COLO668 (cell line): Measurements from ENCODE around the gene LRPAP1.

ENCODE experiments used
- DNase-seq: peaks from one replicate; lab custom pipeline; 2025; ENCODE audit not compliant: unreplicated experiment; lab: John Stamatoyannopoulos, UW

LRPAP1 gene

DNA sequence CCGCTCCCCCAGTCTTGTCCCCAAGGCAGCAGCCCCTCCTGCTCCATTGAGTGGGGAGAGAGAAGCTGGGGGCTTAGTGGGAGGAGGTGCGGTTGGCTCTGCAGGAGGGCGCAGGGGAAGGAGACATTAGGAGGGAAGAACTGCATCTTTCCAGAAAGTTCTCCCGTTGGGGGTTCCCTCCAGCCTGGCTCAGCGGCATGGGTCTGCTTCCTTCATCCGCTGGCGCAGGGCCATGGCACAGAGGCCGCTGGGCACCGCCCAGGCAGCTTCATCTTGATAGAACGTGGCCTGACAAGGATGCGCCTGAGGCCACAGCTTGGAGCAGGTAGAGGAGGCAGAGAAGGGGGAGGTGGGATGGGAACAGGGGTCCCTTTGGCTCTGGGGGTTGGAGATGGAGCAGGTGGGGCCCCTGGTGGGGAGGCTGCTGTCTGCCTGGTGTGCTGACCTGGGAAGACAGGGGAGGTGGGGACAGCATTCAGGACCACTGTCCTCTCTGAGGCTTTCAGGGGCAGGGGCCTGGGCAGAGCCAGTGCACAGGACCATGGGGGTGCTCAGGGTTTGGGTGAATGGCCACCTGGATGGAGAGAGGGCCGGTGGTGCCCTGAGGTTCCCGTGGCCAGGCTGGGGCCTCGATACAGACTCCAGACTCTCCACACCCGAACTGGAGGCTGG is 57.0 kb downstream of the LRPAP1 start:
- DNase-seq = no peak

DNA sequence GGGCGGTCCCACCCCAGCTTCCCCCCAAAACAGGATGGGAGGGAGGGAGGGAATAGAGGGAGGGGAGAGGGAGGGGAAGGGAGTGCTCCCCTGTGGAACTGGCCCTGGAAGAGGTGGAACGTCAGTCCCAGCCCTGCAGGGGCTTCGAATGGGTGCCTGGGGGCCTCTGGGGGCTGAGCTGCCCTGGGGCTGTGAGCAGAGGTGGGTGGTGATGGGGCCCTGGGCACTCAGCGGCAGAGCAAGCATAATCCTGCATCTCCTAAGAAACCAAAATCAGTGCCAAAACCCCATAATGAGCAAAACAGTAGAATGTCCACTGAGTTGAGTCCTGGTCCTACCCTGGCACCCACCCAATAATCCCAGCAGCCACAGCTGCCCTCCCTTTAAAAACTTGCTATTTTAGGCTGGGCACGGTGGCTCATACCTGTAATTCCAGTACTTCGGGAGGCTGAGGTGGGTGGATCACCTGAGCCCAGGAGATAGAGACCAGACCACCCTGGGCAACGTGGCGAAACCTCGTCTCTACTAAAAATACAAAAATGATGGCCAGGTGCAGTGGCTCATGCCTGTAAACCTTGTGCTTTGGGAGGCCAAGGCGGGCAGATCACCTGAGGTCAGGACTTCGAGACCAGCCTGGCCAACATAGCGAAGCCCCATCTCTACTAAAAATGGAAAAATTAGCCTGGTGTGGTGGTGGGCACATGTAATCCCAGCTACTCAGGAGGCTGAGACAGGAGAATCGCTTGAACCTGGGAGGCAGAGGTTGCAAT is 58.0 kb downstream of the LRPAP1 start:
- no peak for DNase-seq

DNA sequence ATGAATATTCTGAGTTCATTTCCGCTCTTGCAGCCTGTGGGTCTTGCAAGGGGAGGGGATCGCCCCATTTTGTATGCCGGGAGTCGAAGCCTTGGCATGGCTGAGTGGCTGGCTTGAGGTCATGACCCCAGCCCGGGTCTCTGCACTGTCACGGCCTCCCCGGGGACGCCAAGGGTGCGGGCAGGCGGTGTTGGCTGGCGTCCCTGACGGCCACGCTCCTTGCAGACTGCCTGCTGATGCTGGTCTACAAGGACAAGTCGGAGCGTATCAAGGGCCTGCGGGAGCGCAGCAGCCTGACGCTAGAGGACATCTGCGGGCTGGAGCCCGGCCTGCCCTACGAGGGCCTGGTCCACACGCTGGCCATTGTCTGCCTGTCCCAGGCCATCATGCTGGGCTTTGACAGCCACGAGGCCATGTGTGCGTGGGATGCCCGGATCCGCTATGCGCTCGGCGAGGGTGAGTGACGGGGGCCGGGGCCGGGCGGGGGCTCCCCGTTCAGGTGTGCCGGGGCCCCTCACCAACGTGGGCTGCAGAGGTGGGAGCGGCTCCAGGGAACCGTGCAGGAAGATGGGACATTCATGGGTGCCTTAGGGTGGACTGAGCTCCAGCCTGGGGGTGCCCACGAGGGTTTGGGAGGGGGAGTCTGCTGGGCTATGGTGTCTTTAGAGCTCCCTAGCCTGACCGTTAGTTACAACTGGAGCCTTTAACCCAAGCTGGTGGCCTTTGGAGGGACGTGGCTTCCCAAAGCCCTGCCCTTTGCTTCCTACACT is 58.9 kb downstream of the LRPAP1 start:
- DNase-seq = no peak

GRCh38 chr4:3472411-3473141 is 59.6 kb downstream of the LRPAP1 start:
- DNase-seq = peak; percentile 78

GRCh38 chr4:3471886-3472285 is 60.3 kb downstream of the LRPAP1 start:
- no peak for DNase-seq

GRCh38 chr4:3471098-3471760 is 61.0 kb downstream of the LRPAP1 start:
- DNase-seq = no peak

GRCh38 chr4:3470244-3471097 is 61.8 kb downstream of the LRPAP1 start:
- no peak for DNase-seq

DNA sequence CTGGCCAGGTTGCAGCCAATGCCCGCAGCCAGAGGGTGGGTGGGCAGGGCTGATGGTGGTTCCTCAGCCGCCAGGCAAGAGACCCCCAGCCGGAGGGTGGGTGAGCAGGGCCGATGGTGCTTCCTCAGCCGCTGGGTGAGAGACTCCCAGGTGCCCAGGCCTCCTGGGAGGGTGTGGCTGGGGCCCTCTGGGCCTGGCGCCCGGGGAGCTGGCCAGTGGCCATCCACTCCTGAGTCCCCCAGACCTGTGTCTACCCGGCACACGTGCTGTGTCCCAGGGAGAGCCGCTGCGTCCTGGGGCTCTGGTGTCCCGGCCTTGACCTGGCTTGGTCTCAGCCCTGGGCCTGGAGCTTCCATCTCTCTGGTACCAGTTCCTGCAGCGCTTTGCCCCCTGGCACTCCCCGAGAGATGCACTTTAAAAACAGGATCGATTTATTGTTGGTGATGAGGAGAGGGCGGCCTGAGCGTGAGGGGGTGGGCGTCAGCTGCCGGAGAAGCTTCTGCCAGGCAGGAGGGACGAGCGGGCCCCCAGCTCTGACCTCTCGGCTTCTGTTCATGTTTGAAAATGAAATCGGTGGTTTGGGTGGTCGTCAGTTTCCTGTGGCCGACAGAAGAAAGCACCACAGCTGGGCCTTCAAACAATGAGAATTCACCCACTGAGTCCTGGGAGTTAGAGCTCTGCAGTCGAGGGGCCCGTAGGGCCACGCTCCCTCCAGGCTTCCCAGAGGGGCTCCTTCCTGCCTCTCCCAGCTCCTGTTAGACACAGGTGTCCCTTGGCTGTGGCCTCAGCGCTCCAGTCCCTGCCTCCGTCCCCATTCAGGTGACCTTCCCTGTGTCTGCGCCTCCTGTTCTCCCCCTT is 62.6 kb downstream of the LRPAP1 start:
- no peak for DNase-seq

GRCh38 chr4:3468804-3469203 is 63.4 kb downstream of the LRPAP1 start:
- DNase-seq = no peak

DNA sequence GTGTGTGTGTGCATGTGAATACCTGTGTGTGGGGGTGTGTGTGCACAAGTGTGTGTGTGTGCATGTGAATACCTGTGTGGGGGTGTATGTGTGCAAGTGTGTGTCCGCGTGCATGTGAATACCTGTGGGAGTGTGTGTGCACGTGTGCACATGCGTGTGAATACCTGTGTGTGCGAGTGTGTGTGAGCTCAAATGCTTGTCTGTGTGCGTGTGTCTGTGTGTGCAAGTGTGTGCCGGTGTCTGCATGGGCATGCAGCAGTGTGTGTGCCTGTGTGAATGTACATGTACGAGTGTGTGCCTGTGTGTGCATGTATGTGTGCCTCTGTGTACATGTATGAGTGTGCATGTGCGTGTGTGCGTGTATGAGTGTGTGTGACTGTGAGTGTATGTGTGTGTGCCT is 64.1 kb downstream of the LRPAP1 start:
- DNase-seq = no peak

DNA sequence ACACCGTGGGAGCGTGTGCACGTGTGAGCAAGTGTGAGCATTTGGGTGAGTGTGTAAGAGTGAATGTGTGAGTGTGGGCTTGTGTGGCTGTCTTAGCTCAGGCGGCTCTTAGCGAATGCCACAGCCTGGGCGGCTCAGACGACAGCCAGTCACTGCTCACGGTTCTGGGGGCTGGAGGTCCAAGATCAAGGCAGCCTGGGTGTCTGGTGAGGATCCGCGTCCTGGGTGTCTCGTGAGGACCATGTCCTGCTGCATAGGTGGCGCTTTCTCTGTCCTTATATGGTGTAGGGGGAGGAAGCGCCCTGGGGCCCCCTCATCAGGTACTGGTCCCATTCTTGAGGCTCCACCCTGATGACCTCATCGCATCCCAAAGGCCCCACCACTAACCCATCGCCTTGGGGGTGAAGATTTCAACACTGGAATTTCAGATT is 64.6 kb downstream of the LRPAP1 start:
- no peak for DNase-seq

DNA sequence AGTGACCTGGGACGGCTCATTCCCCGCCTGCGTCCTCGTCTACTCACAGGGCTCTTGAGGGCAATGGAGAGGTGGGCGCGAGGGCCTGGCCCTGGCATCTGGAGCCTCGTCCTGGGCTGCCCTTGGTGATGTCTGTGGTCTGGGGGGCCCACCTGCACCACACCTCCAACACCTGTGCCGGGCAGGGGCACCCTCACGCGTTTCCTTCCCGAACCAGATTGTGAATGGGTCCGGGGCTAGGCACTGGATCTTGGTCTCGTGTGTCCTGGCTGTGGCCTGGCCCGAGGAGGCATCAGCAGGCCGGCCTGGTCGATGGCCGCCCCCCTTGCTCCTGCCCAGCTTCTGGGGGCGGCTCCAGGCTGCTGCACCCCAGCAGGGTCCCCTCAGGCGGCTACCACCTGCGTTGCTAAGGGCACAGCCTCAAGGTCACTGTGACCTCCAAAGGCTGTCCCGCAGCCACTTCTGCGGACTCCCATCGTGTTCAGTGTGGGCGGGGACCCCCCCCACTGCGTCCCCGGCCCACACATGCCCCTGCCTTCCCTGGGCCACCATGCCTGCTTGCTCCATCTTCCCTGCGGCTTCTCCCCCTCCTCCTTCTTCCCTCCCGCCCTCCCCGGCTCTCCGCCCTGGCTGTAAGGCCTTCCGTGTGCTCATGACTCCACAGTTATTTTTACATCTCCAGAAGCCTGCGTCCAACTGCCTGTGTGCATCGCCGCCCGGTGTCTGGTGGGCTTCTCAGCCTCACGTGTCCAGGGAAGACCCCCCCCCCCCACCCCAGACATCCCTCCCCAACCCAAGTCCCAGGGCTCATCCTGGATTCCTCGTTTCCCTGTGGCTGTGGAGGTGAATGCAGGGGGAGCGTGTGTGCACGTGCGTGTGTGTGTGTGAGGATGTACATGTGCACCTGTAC is 65.3 kb downstream of the LRPAP1 start:
- no peak for DNase-seq

DNA sequence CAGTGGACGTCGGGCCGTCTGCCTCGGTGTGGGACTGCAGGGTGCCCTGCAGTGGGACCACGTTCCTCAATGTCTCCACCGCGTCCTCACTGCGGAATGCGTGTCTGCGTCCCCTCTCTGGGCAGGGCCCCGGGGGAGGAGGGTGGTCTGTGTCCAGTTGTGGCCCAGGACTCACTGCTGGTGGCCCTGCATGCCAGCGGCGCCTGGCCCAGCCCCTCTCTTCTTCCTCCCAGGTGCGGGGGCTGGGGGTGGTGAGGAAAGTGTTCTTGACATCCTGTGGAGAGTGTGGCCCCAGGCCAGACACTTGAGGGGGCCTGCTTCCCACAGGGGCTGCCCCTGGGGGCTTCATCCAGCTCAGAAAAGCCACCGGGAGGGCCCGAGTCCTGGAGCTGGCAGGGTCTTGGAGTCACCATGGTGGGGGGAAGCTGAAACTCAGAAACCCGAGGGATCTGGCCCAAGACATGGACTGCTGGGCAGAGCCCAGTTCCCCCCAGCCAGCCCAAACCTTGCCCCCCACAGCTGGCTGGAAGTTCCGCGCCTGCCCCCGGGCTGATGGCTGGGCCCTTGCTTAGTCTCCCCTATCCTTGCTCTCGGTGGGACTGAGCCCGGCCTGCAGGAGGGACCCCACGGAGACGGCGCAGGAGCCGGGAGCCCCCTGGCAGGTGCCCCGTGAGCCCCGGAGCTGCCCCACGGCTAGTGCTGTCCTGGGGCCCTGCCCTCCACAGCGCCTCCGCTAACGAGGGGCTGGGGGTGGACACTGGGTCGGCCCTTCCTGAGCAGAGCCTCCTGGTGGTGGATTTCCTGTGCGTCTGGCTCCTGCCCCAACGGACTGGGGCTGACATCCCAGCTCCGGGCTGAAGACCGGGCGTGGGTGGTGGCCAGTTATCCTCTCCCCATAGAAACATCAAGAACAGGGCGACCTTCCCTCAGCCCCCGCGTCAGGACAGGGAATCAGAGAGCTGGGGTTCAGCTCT is 66.2 kb downstream of the LRPAP1 start:
- no peak for DNase-seq

DNA sequence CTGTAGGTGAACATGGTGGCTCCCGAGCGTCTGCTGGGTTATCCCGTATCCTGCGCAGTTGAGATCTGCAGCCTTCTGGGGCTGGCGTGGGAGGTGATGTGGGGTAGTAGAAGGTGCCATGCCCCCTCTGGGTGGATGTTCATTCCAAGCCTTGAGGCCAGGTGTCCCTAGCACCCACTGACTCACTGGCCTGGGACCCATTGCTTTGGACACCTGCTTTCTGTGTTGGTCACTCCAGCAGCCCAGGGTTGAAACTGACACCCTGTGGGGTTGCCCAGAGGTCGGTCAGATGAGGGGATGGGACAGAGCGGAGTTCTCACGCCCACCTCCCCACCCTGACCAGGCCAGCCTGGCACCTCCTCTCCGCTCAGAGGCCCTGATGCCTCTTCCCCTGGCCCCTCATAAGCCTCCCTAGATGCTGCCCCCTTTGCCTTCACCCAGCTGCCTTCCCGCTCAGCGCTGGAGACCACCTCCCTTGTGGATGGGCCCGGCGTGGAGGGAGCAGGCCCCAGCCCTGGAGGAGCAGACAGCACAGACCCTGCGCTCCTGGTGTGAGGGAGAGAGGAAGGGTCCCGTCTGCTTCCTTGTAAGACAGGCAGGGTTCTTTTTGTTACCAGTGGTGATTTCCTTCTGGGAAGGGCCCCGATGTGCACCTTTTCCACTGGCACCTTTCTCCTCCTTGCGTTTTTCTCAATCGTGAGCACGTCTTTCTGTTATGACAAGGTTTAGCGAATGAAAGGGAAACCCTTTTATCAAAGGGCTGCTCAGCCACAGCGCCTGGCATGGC is 67.1 kb downstream of the LRPAP1 start:
- DNase-seq = no peak

DNA sequence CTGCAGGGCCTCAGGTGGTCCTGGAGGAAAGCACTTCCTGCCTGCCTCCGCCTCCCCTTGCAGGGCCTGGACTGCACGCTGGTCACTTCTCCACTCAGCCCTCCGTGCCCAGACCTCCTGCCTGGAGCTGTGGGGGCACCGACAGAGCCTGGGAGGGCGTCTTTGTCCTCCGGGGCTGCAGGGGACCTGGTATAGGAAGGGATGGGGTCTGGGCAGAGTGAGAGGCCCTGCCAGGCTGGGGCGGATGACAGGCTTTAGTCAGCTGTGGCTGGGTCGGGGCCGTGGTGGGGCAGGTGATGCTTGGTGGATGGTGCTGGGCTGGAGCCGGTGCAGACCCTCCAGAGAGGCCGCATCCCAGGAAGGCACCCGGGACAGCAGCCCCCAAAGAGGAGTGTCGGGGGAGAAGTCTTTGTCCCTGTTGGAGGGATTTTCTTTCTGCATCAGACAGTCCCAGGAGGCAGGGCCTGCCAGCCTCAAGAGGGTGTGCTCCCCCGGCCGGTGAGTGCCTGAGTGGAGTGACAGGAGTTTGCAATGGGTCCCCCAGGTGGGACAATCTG is 67.8 kb downstream of the LRPAP1 start:
- DNase-seq = no peak
